CD4-positive, alpha-beta memory T cell (primary cell): ENCODE data around the gene PGS1. TPM values are rescaled to one million over a fixed set of nuclear protein-coding genes. Genes with fewer than 3 reads are reported as not detected.

Source experiments
- CTCF ChIA-PET: fragments of 350-600 bp; sonication (Branson Sonifier 250); formaldehyde crosslinking; loops from one replicate; lab custom pipeline; 2021; ENCODE audit warnings: inconsistent platforms; ENCODE audit not compliant: partially characterized antibody; lab: Charles Lee
- POLR2A ChIA-PET: fragments of 350-600 bp; sonication (Branson Sonifier 250); formaldehyde crosslinking; loops from one replicate; lab custom pipeline; 2021; ENCODE audit not compliant: partially characterized antibody; lab: Charles Lee
- DNase-seq, 5 donors: peaks; one replicate each; pipeline versions ENCODE4 v3.0.0 to v3.0.0-alpha.2; 2020 to 2022; ENCODE audit warnings: mixed read lengths in 1 of 5
- H3K27ac ChIP-seq: one replicate; pipeline ENCODE4 v1.7.0; 2013; ENCODE audit warnings: low read depth, low read length
- H3K27me3 ChIP-seq: 2 replicates; pipeline ENCODE4 v1.7.0; 2013; ENCODE audit warnings: mild to moderate bottlenecking, low read length, moderate library complexity; ENCODE audit not compliant: insufficient read depth
- H3K36me3 ChIP-seq: 2 replicates; pipeline ENCODE4 v1.7.0; 2013; ENCODE audit warnings: mild to moderate bottlenecking, low read length, moderate library complexity; ENCODE audit not compliant: insufficient read depth
- H3K4me1 ChIP-seq: 2 replicates; pipeline ENCODE4 v1.7.0; 2013; ENCODE audit warnings: mild to moderate bottlenecking, low read length, moderate library complexity; ENCODE audit not compliant: insufficient read depth
- H3K4me3 ChIP-seq, 2 donors: one replicate each; pipeline ENCODE4 v1.7.0; 2013; ENCODE audit warnings: low read length in 2 of 2, mild to moderate bottlenecking in 1 of 2
- H3K9me3 ChIP-seq, 2 donors: one replicate each; pipeline ENCODE4 v1.7.0; 2013; ENCODE audit warnings: low read length in 2 of 2, control low read depth in 1 of 2; ENCODE audit not compliant: control insufficient read depth in 1 of 2
- H3K27ac Mint-ChIP-seq, 7 donors: one replicate each; pipeline ENCODE4 v1.8.0; 2020 to 2021; ENCODE audit warnings: mixed read lengths in 7 of 7, mild to moderate bottlenecking in 6 of 7, inconsistent platforms in 3 of 7, moderate library complexity in 3 of 7
- H3K27me3 Mint-ChIP-seq, 2 donors: one replicate each; pipeline ENCODE4 v1.8.0; 2020 to 2021; ENCODE audit warnings: mixed read lengths in 2 of 2
- H3K36me3 Mint-ChIP-seq, 2 donors: one replicate each; pipeline ENCODE4 v1.8.0; 2020 to 2021; ENCODE audit warnings: mixed read lengths in 2 of 2, inconsistent platforms in 1 of 2, mild to moderate bottlenecking in 1 of 2
- H3K4me1 Mint-ChIP-seq, 4 donors: one replicate each; pipeline ENCODE4 v1.8.0; 2020 to 2021; ENCODE audit warnings: mixed read lengths in 4 of 4, mild to moderate bottlenecking in 1 of 4
- H3K4me3 Mint-ChIP-seq, 8 donors: one replicate each; pipeline ENCODE4 v1.8.0; 2020 to 2021; ENCODE audit warnings: mixed read lengths in 8 of 8, mild to moderate bottlenecking in 7 of 8, moderate library complexity in 6 of 8, inconsistent platforms in 3 of 8
- H3K9me3 Mint-ChIP-seq, 8 donors: one replicate each; pipeline ENCODE4 v1.8.0; 2020 to 2021; ENCODE audit warnings: mixed read lengths in 8 of 8, mild to moderate bottlenecking in 5 of 8, inconsistent platforms in 3 of 8, moderate library complexity in 1 of 8
- intact Hi-C: fragments of 100-400 bp; cut with micrococcal nuclease; formaldehyde crosslinking; loops from one replicate; pipeline ENCODE4 v1.15.1; 2023
- polyA plus RNA-seq, 2 donors: library from polyadenylated mRNA; unstranded; fragments of 300-500 nt; fragmentation: Illumina TruSeq; gene quantifications; one replicate each; pipeline ENCODE4 v1.2.3, GENCODE V29; 2021
- total RNA-seq, 2 experiments: library from RNA; stranded (reverse); gene quantifications; one replicate each; pipeline ENCODE4 v1.2.3, GENCODE V29; 2021

Gene PGS1
- total and polyA plus RNA-seq, 4 experiments from 2014 or later: 33.9 to 84.8 (median 60.5) TPM

GRCh38 chr17:78335209-78335608 is 43.2 kb upstream of the PGS1 start:
- peaks cover 26 to 74% (median 47%) of the 10 kb centered on the region in 4 donors for H3K4me1 Mint-ChIP-seq

GRCh38 chr17:78337244-78338109 is 41.0 kb upstream of the PGS1 start:
- no peak for DNase-seq
- peaks cover 32 to 74% (median 48%) of the 10 kb centered on the region in 4 donors for H3K4me1 Mint-ChIP-seq
- POLR2A ChIA-PET: interaction anchor here (0.6 kb wide), 1 partner anchor 23 kb away, joined by 3 read pairs; no protein-coding TSS in a partner anchor
- peak overlapping the region in 6 of 7 donors; percentile 18 to 91 (median 75) for H3K27ac Mint-ChIP-seq
- CTCF ChIA-PET: interaction anchor here (11.2 kb wide), 1 partner anchor 22 kb away, joined by 134 read pairs; the partner anchor contains the start of gene SOCS3
- Histone ChIP-seq H3K27ac (no peak overlapping the region), H3K36me3 (no peaks in the 10 kb centered on the region), H3K9me3 (no peaks in the 10 kb centered on the region), H3K27me3 (no peaks in the 10 kb centered on the region), H3K4me1 (peaks cover 54% of the 10 kb centered on the region), H3K4me3 (no peak overlapping the region)
- peak overlapping the region in 1 of 8 donors; percentile 54 for H3K4me3 Mint-ChIP-seq
- peaks cover 0 to 2% (median 0%) of the 10 kb centered on the region in 8 donors for H3K9me3 Mint-ChIP-seq
- no peaks in the 10 kb centered on the region for H3K36me3 Mint-ChIP-seq
- H3K27me3 Mint-ChIP-seq: no peaks in the 10 kb centered on the region
- intact Hi-C loops: no loop called here

More at GRCh38 chr17:78335209-78335608, 43.2 kb upstream of the PGS1 start:
- ChIA-PET POLR2A (interaction anchor here (1.2 to 1.4 kb wide), 2 partner anchors 10 to 194 kb away, joined by 3 read pairs; no protein-coding TSS in a partner anchor), CTCF (interaction anchor here (1.3 to 2.3 kb wide), 5 partner anchors 18 to 83 kb away, joined by 3 to 9 read pairs (median 4); no protein-coding TSS in a partner anchor)
- peak overlapping the region in 3 of 7 donors; percentile 54 to 70 (median 56) for H3K27ac Mint-ChIP-seq
- DNase-seq: no peak
- H3K27me3 Mint-ChIP-seq: no peaks in the 10 kb centered on the region
- intact Hi-C loops: no loop called here
- no peak overlapping the region for H3K4me3 Mint-ChIP-seq
- H3K9me3 Mint-ChIP-seq: no peaks in the 10 kb centered on the region
- no peaks in the 10 kb centered on the region for H3K36me3 Mint-ChIP-seq
- Histone ChIP-seq H3K9me3 (no peaks in the 10 kb centered on the region), H3K4me3 (no peak overlapping the region), H3K27me3 (no peaks in the 10 kb centered on the region), H3K27ac (no peak overlapping the region), H3K36me3 (no peaks in the 10 kb centered on the region), H3K4me1 (peaks cover 46% of the 10 kb centered on the region)

- Histone ChIP-seq H3K4me1 (peaks cover 54% of the 10 kb centered on the region), H3K27me3 (no peaks in the 10 kb centered on the region), H3K4me3 (no peak overlapping the region), H3K9me3 (no peaks in the 10 kb centered on the region), H3K27ac (peak overlapping the region; percentile 40), H3K36me3 (no peaks in the 10 kb centered on the region)
- ChIA-PET CTCF (interaction anchor here (0.8 to 11.2 kb wide), 5 partner anchors 10 to 87 kb away, joined by 4 to 134 read pairs (median 5); partner anchors contain the start of gene SOCS3), POLR2A (interaction anchor here (0.6 to 1.5 kb wide), 4 partner anchors 10 to 83 kb away, joined by 3 to 4 read pairs (median 3); no protein-coding TSS in a partner anchor)
- no peaks in the 10 kb centered on the region for H3K36me3 Mint-ChIP-seq
- DNase-seq: peak in 4 of 5 donors; percentile 51 to 85 (median 61)
- intact Hi-C loops: loop anchor here (1.0 kb wide), 1 partner anchor 22 kb away; the partner anchor contains the start of gene SOCS3
- H3K4me3 Mint-ChIP-seq: peak overlapping the region; percentile 24 to 87 (median 72)
- peak overlapping the region; percentile 82 to 96 (median 91) for H3K27ac Mint-ChIP-seq
- H3K4me1 Mint-ChIP-seq: peaks cover 37 to 75% (median 49%) of the 10 kb centered on the region in 4 donors
- H3K27me3 Mint-ChIP-seq: no peaks in the 10 kb centered on the region
- H3K9me3 Mint-ChIP-seq: peaks cover 0 to 2% (median 0%) of the 10 kb centered on the region in 8 donors
Observed at GRCh38 chr17:78338486-78339259, 39.8 kb upstream of the PGS1 start.

- Mint-ChIP-seq H3K36me3 (no peaks in the 10 kb centered on the region), H3K27ac (peak overlapping the region; percentile 81 to 95 (median 91)), H3K27me3 (no peaks in the 10 kb centered on the region), H3K9me3 (peaks cover 0 to 2% (median 0%) of the 10 kb centered on the region in 8 donors), H3K4me3 (peak overlapping the region; percentile 57 to 89 (median 75)), H3K4me1 (peaks cover 45 to 75% (median 56%) of the 10 kb centered on the region in 4 donors)
- no peak overlapping the region for H3K27ac ChIP-seq
- H3K4me1 ChIP-seq: peaks cover 69% of the 10 kb centered on the region
- ChIA-PET POLR2A (interaction anchor here (1.0 to 4.5 kb wide), 4 partner anchors 15 to 76 kb away, joined by 3 to 15 read pairs (median 3); no protein-coding TSS in a partner anchor), CTCF (interaction anchor here (0.6 to 11.2 kb wide), 7 partner anchors 14 to 81 kb away, joined by 3 to 134 read pairs (median 3); partner anchors contain the start of gene SOCS3)
- no peaks in the 10 kb centered on the region for H3K27me3 ChIP-seq
- no peaks in the 10 kb centered on the region for H3K36me3 ChIP-seq
- H3K4me3 ChIP-seq: no peak overlapping the region
- intact Hi-C loops: loop anchor here (5.0 kb wide), 2 partner anchors 53 to 88 kb away; no protein-coding TSS in a partner anchor
- no peaks in the 10 kb centered on the region for H3K9me3 ChIP-seq
- DNase-seq: peak in 1 of 5 donors; percentile 60
Observed at GRCh38 chr17:78340183-78340955, 38.1 kb upstream of the PGS1 start.

GRCh38 chr17:78341559-78342448 is 36.6 kb upstream of the PGS1 start:
- Histone ChIP-seq H3K4me1 (peaks cover 83% of the 10 kb centered on the region), H3K9me3 (no peaks in the 10 kb centered on the region), H3K27me3 (no peaks in the 10 kb centered on the region), H3K36me3 (no peaks in the 10 kb centered on the region), H3K27ac (peak overlapping the region; percentile 61), H3K4me3 (no peak overlapping the region)
- CTCF ChIA-PET: interaction anchor here (1.3 to 11.2 kb wide), 3 partner anchors 18 to 77 kb away, joined by 3 to 134 read pairs (median 4); partner anchors contain the start of gene SOCS3
- peaks cover 55 to 88% (median 68%) of the 10 kb centered on the region in 4 donors for H3K4me1 Mint-ChIP-seq
- no peaks in the 10 kb centered on the region for H3K27me3 Mint-ChIP-seq
- H3K36me3 Mint-ChIP-seq: no peaks in the 10 kb centered on the region
- DNase-seq: no peak
- peaks cover 0 to 2% (median 0%) of the 10 kb centered on the region in 8 donors for H3K9me3 Mint-ChIP-seq
- intact Hi-C loops: loop anchor here (2.0 to 5.0 kb wide), 3 partner anchors 27 to 90 kb away; no protein-coding TSS in a partner anchor
- peak overlapping the region in 3 of 8 donors; percentile 12 to 70 (median 67) for H3K4me3 Mint-ChIP-seq
- POLR2A ChIA-PET: interaction anchor here (0.7 to 4.5 kb wide), 9 partner anchors 12 to 90 kb away, joined by 3 to 20 read pairs (median 4); no protein-coding TSS in a partner anchor
- peak overlapping the region in 4 of 7 donors; percentile 27 to 98 (median 66) for H3K27ac Mint-ChIP-seq
